ENCODE results near the gene SMOC1.

- TF ChIP-seq CTCF (IDR thresholded peaks at IDR 0.05; ENCODE audit: low read depth, low read length) (no peak), EZH2phosphoT487 (IDR thresholded peaks at IDR 0.05; ENCODE audit: low read depth) (no peak)
These were observed 53.2 kb downstream of the SMOC1 start for GRCh38 chr14:69932391-69932790.
